ENCODE measurements around the gene SMTN. TPM values are rescaled to one million over a fixed set of nuclear protein-coding genes. Genes with fewer than 3 reads are reported as not detected.

SMTN gene
- total and polyA plus RNA-seq, 9 of the 15 experiments (the other 6 are each of a cell fraction or from before 2014, with no cell fraction given) = 2.5 to 41.1 (median 16.1) TPM

GRCh38 chr22:31141551-31141950 lies 60.4 kb downstream of the SMTN start:
- DNase-seq (ENCODE audit: extremely low read depth in 1 of 4, low spot score in 3 of 4) (no peak), ATAC-seq (no peak), FAIRE-seq (no peak)
- BruUV-seq (replicated peaks) = no TSS peak
- Histone ChIP-seq H3K9ac (ENCODE audit: insufficient read depth in 1 of 2, low read depth in 2 of 2, low read length in 2 of 2) (no peak overlapping the region), H3K9me1 (ENCODE audit: control insufficient read depth, insufficient read depth, low read length) (no peaks in the 10 kb centered on the region), H2AFZ (ENCODE audit: low read depth, low read length) (no peak overlapping the region), H3K4me3 (no peak overlapping the region), H3K4me1 (replicated peaks in 1 of 2; ENCODE audit: control insufficient read depth in 2 of 2, insufficient read depth in 2 of 2, low read length in 2 of 2) (peaks cover 0 to 13% of the 10 kb centered on the region in 2 experiments; a peak in 3 of 5 replicates), H4K20me1 (replicated peaks; ENCODE audit: control insufficient read depth, insufficient read depth, low read length) (no peaks in the 10 kb centered on the region), H3K79me2 (ENCODE audit: control insufficient read depth, insufficient read depth, low read length) (no peaks in the 10 kb centered on the region), H3K4me2 (ENCODE audit: insufficient read depth, low read length) (no peak overlapping the region), H3K27ac (ENCODE audit: extremely low read depth, low read depth, low read length) (no peak overlapping the region), H3K36me3 (ENCODE audit: control insufficient read depth, insufficient read depth, low read length) (no peaks in the 10 kb centered on the region), H3K9me3 (replicated peaks; ENCODE audit: control insufficient read depth, insufficient read depth, low read depth, low read length) (no peaks in the 10 kb centered on the region), H3K27me3 (ENCODE audit: control insufficient read depth in 2 of 2, insufficient read depth in 2 of 2, low read length in 2 of 2) (no peaks in the 10 kb centered on the region; a peak in 1 of 5 replicates)
- TF ChIP-seq RB1 (IDR thresholded peaks at IDR 0.05; ENCODE audit: low read depth) = no peak
- in situ Hi-C loops (cut with MboI) = loop anchor here (5.0 kb wide), 1 partner anchor 39 kb away; no protein-coding TSS in a partner anchor
- 38% methylated on average over 2 of the region's 2 CpGs for WGBS (ENCODE audit: insufficient coverage, low coverage, missing lambda C conversion rate)
- CTCF ChIA-PET (ENCODE audit: low intra/inter-chr PET ratio) = no interaction called here
- intact Hi-C loops (cut with micrococcal nuclease) = no loop called here
- POLR2A ChIA-PET = interaction anchor here (1.2 kb wide), 1 partner anchor 143 kb away, joined by 4 read pairs; no protein-coding TSS in a partner anchor

GRCh38 chr22:31142285-31142684 lies 61.2 kb downstream of the SMTN start:
- DNase-seq (ENCODE audit: extremely low read depth in 1 of 4, low spot score in 3 of 4) (no peak), FAIRE-seq (no peak), ATAC-seq (no peak)
- no peaks in the 10 kb centered on the region for H4K20me1 ChIP-seq (replicated peaks; ENCODE audit: control insufficient read depth, insufficient read depth, low read length)
- peaks cover 0 to 13% of the 10 kb centered on the region in 2 experiments; a peak in 3 of 5 replicates for H3K4me1 ChIP-seq (replicated peaks in 1 of 2; ENCODE audit: control insufficient read depth in 2 of 2, insufficient read depth in 2 of 2, low read length in 2 of 2)
- H3K9me3 ChIP-seq (replicated peaks; ENCODE audit: control insufficient read depth, insufficient read depth, low read depth, low read length) = no peaks in the 10 kb centered on the region
- H3K36me3 ChIP-seq (ENCODE audit: control insufficient read depth, insufficient read depth, low read length) = no peaks in the 10 kb centered on the region
- H2AFZ ChIP-seq (ENCODE audit: low read depth, low read length) = no peak overlapping the region
- 3% methylated on average over 4 of the region's 4 CpGs for WGBS (ENCODE audit: insufficient coverage, low coverage, missing lambda C conversion rate)
- no peak overlapping the region for H3K9ac ChIP-seq (ENCODE audit: insufficient read depth in 1 of 2, low read depth in 2 of 2, low read length in 2 of 2)
- in situ Hi-C loops (cut with MboI) (loop anchor here (5.0 kb wide), 1 partner anchor 40 kb away; no protein-coding TSS in a partner anchor), intact Hi-C loops (cut with micrococcal nuclease) (no loop called here)
- no peak overlapping the region for H3K27ac ChIP-seq (ENCODE audit: extremely low read depth, low read depth, low read length)
- H3K9me1 ChIP-seq (ENCODE audit: control insufficient read depth, insufficient read depth, low read length) = no peaks in the 10 kb centered on the region
- ChIA-PET CTCF (ENCODE audit: low intra/inter-chr PET ratio) (no interaction called here), POLR2A (interaction anchor here (0.6 to 1.2 kb wide), 3 partner anchors 16 to 146 kb away, joined by 3 to 4 read pairs (median 3); no protein-coding TSS in a partner anchor)
- no peak overlapping the region for H3K4me3 ChIP-seq
- no peaks in the 10 kb centered on the region for H3K79me2 ChIP-seq (ENCODE audit: control insufficient read depth, insufficient read depth, low read length)
- H3K4me2 ChIP-seq (ENCODE audit: insufficient read depth, low read length) = no peak overlapping the region
- BruUV-seq (replicated peaks) = no TSS peak
- H3K27me3 ChIP-seq (ENCODE audit: control insufficient read depth in 2 of 2, insufficient read depth in 2 of 2, low read length in 2 of 2) = no peaks in the 10 kb centered on the region; a peak in 1 of 5 replicates
- no peak for TF ChIP-seq ZNF311 (CRISPR knock-in tag; IDR thresholded peaks at IDR 0.05)
- TF ChIP-seq ID3 (CRISPR knock-in tag; IDR thresholded peaks at IDR 0.05) = no peak
- no peak for TF ChIP-seq ID3 (tag; IDR thresholded peaks at IDR 0.05)
- TF ChIP-seq ZBTB1 (CRISPR knock-in tag; IDR thresholded peaks at IDR 0.05; ENCODE audit: borderline replicate concordance, low read depth) = no peak
- TF ChIP-seq HNRNPLL (IDR thresholded peaks at IDR 0.05; ENCODE audit: low read depth, low read length, poor library complexity, severe bottlenecking) = no peak
- TF ChIP-seq FOXP4 (CRISPR knock-in tag; IDR thresholded peaks at IDR 0.05; ENCODE audit: borderline replicate concordance) = no peak
- TF ChIP-seq ZNF785 (CRISPR knock-in tag; IDR thresholded peaks at IDR 0.05) = no peak
- no peak for TF ChIP-seq ERF (CRISPR knock-in tag; IDR thresholded peaks at IDR 0.05)
- no peak for TF ChIP-seq NFIC (IDR thresholded peaks at IDR 0.05)
- TF ChIP-seq, protein P1, sequence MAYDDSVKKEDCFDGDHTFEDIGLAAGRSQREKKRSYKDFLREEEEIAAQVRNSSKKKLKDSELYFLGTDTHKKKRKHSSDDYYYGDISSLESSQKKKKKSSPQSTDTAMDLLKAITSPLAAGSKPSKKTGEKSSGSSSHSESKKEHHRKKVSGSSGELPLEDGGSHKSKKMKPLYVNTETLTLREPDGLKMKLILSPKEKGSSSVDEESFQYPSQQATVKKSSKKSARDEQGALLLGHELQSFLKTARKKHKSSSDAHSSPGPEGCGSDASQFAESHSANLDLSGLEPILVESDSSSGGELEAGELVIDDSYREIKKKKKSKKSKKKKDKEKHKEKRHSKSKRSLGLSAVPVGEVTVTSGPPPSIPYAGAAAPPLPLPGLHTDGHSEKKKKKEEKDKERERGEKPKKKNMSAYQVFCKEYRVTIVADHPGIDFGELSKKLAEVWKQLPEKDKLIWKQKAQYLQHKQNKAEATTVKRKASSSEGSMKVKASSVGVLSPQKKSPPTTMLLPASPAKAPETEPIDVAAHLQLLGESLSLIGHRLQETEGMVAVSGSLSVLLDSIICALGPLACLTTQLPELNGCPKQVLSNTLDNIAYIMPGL (CRISPR knock-in tag; IDR thresholded peaks at IDR 0.05) = no peak
- no peak for TF ChIP-seq SRSF9 (IDR thresholded peaks at IDR 0.05; ENCODE audit: borderline replicate concordance, low read depth, low read length)

Measured in K562 (cell line).